IMR-90 (cell line): Measurements from ENCODE around the gene CDH23.

Source experiments
- CEBPB ChIP-seq: IDR thresholded peaks from 2 replicates; pipeline ENCODE4 v1.6.1; 2012; ENCODE audit warnings: low read depth, low read length, improper control_type of control experiment
- CHD1 ChIP-seq: IDR thresholded peaks from 2 replicates; pipeline ENCODE4 v1.6.1; 2012; ENCODE audit warnings: low read depth, low read length, improper control_type of control experiment
- MXI1 ChIP-seq: IDR thresholded peaks from 2 replicates; pipeline ENCODE4 v1.6.1; 2012; ENCODE audit warnings: low read depth, mild to moderate bottlenecking, low read length, moderate library complexity, borderline replicate concordance
- NFE2L2 ChIP-seq: fragments of 150-350 bp; IDR thresholded peaks from 2 replicates; pipeline ENCODE4 v1.6.1; 2016; ENCODE audit warnings: low read depth, mild to moderate bottlenecking, low read length
- POLR2A ChIP-seq: IDR thresholded peaks from 2 replicates; pipeline ENCODE4 v1.6.1; 2012; ENCODE audit warnings: mild to moderate bottlenecking, low read depth, low read length
- RAD21 ChIP-seq: IDR thresholded peaks from 2 replicates; pipeline ENCODE4 v1.6.1; 2012; ENCODE audit warnings: low read length, improper control_type of control experiment
- RFX5 ChIP-seq: IDR thresholded peaks from 2 replicates; pipeline ENCODE4 v1.8.0; 2012; ENCODE audit warnings: low read depth, mild to moderate bottlenecking, low read length, moderate library complexity
- SMC3 ChIP-seq: fragments of 150-350 bp; IDR thresholded peaks from 2 replicates; pipeline ENCODE4 v1.6.1; 2016; ENCODE audit warnings: low read depth, mild to moderate bottlenecking, antibody characterized with exemption, low read length, moderate library complexity
- TF ChIP-seq, protein P1 (sequence below): conservative IDR thresholded peaks from 2 replicates; pipeline ENCODE4 v1.5.1; 2012; ENCODE audit warnings: mild to moderate bottlenecking, low read depth, low read length, improper control_type of control experiment
- TF ChIP-seq, protein P2 (sequence below): fragments of 150-350 bp; IDR thresholded peaks from 2 replicates; pipeline ENCODE4 v1.6.1; 2017; ENCODE audit warnings: mild to moderate bottlenecking, antibody characterized with exemption, low read length, low read depth
- TF ChIP-seq, protein P3 (sequence below): fragments of 150-350 bp; IDR thresholded peaks from 2 replicates; pipeline ENCODE4 v1.6.1; 2016; ENCODE audit warnings: low read depth, mild to moderate bottlenecking, low read length, moderate library complexity, borderline replicate concordance

DNA sequence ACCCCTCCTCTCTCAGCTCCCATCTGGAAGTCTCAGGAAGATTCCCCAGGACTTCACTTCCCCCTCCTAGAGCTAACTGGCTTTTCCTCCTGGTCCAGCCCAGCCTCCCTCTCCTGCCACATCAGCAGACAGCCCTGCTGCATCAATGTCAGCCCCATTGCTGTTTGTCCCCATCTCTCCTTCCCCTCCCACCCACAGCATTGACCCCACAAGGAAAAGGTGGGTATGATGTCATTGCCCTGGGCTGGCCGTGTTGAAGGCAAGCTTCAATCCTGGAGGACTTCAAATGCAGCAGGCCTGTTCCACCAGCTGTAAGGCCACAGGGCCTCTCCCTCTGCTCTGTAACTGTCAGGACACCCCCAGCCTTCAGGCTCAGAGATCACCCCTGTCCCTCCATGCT, 256.3 kb downstream of the CDH23 start:
- TF ChIP-seq POLR2A (no peak), MXI1 (no peak), SMC3 (no peak), RFX5 (no peak), CEBPB (no peak), CHD1 (no peak), NFE2L2 (no peak), RAD21 (no peak)
- TF ChIP-seq, protein P1, sequence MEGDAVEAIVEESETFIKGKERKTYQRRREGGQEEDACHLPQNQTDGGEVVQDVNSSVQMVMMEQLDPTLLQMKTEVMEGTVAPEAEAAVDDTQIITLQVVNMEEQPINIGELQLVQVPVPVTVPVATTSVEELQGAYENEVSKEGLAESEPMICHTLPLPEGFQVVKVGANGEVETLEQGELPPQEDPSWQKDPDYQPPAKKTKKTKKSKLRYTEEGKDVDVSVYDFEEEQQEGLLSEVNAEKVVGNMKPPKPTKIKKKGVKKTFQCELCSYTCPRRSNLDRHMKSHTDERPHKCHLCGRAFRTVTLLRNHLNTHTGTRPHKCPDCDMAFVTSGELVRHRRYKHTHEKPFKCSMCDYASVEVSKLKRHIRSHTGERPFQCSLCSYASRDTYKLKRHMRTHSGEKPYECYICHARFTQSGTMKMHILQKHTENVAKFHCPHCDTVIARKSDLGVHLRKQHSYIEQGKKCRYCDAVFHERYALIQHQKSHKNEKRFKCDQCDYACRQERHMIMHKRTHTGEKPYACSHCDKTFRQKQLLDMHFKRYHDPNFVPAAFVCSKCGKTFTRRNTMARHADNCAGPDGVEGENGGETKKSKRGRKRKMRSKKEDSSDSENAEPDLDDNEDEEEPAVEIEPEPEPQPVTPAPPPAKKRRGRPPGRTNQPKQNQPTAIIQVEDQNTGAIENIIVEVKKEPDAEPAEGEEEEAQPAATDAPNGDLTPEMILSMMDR, result no peak
- TF ChIP-seq, protein P2, sequence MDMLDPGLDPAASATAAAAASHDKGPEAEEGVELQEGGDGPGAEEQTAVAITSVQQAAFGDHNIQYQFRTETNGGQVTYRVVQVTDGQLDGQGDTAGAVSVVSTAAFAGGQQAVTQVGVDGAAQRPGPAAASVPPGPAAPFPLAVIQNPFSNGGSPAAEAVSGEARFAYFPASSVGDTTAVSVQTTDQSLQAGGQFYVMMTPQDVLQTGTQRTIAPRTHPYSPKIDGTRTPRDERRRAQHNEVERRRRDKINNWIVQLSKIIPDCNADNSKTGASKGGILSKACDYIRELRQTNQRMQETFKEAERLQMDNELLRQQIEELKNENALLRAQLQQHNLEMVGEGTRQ, result no peak
- TF ChIP-seq, protein P3, sequence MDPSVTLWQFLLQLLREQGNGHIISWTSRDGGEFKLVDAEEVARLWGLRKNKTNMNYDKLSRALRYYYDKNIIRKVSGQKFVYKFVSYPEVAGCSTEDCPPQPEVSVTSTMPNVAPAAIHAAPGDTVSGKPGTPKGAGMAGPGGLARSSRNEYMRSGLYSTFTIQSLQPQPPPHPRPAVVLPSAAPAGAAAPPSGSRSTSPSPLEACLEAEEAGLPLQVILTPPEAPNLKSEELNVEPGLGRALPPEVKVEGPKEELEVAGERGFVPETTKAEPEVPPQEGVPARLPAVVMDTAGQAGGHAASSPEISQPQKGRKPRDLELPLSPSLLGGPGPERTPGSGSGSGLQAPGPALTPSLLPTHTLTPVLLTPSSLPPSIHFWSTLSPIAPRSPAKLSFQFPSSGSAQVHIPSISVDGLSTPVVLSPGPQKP, result no peak
